GM18858 (cell line): Measurements from ENCODE around the gene ACTR8.

ENCODE experiments used
- ATAC-seq: cut with Tn5 transposase; IDR thresholded peaks from one replicate; pipeline ENCODE4 v1.9.1; 2021; ENCODE audit not compliant: unreplicated experiment

Gene ACTR8

DNA sequence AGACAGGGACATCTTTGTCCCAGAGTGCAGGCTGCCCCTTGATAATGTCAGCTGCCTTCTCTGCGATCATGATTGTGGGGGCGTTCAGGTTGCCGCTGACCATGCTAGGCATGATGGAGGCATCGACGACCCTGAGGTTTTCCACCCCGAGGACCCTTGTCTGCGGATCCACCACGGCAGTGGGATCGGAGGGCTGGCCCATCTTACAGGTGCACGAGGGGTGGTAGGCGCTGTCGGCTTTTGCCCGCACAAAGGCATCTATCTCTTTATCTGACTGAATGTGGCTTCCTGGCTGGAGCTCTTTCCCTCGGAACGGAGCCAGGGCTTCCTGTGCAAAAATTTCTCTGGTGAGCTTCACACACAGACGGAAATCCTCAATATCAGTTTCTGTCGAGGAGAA, 64.1 kb downstream of the ACTR8 start:
- ATAC-seq, result no peak

DNA sequence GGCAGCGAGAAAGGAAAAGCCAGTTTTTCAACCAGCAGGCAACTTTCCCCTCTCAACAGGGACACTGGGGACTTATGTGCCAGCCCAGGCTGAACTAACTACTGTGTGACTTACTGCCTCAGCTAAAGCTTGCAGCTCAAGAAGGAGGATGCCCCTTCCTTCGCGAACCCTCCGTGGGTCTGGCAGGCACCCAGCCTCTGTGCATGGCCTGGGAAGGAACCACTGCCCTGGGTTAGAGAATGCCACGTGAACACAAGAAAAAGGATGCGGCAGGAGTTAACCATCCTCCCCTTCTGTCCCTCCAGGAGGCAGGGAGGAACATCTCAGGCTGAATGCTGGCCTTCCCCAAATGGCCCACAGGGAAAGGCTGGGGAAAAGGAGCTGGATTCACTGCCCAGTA, 64.7 kb downstream of the ACTR8 start:
- no peak for ATAC-seq
